NCI-H524 treated with DMSO at 0.1 percent for 48 hours (cell line): ENCODE measurements around the gene TFF1.

ENCODE experiments used
- DNase-seq: peaks from one replicate; lab custom pipeline; 2025; lab: John Stamatoyannopoulos, UW

Gene TFF1

DNA sequence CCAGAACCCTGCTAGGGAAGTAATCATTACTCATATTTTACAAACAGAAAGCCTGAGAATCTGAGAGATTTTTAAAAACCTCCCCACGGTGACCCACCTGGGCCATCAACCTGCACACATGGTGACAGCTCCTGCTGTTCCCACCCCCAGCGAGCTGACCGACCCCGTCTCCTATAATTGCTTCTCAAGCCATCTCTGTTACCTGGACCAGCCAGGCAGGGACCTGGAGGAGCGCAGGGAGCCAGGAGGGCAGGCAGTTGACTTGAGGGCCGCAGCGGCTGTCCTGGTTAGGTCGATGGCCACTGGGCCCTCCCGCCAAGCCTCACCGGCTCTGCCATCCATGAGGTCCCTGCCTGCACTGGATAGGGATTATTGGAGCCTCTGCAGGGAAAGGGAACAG, 23.2 kb downstream of the TFF1 start:
- no peak for DNase-seq

DNA sequence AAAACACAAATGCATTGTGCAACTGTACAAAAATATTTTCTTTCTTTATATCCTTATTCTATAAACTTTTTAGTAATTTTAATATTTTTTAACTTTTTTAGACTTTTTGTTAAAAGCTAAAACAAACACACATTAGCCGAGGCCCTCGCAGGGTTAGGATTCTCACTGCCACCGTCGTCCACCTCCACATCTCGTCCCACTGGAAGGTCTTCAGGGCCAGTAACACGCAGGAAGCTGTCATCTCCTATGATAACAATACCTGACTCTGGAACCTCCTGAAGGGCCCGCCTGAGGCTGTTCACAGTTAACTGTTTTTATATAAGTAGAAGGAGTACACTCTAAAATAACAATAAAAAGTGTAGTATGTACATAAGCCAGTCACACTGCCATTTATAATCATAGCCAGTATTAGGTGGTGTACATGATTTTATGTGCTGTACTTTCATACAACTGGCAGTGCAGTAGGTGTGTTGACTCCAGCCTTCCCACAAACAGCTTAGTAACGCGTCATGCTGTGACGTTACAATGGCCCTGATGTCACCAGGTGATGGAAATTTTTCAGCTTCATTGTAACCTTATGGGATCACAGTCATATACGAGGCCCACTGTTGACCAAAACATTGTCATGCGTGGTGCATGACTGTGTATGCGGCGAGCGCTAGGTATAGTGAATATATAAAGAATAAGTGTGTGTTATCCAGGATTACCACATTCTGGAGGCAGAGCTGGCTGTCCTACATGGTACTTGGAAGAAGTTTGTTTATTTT, 24.4 kb downstream of the TFF1 start:
- no peak for DNase-seq

DNA sequence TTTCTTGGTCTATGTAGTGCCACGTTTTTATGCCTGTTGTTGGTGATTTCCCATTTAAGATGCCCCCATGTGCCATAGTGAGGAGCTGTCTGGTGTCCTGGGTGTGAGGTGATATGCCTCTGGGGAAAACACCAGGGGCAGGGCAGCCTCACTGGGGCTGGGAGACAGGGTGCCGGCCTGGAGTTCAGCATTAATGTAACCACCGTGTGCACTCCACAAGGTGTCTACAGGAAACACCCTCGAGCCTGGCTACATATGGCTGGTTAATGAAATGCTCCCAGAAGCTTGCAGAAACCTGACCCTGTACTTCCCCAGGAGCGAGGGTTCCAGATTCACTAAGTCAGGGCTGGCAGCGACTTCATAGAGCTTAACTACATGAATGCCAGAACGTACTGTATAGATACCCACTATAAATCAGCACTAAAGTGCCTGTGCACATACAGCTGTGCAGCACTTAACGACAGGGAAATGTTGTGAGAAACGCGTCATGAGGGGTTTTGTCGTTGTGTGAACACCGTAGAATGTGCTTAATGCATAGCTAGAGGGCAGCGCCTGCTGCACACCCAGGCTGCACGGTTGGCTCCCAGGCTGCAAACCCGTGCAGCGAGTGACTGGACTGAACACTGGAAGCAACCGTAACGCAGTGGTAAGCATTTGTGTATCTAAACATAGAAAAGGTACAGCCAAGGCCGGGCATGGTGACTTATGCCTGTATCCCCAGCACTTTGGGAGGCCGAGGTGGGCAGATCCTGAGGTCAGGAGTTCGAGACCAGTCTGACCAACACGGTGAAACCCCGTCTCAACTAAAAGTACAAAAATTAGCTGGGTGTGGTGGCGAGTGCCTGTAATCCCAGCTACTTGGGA, 25.9 kb downstream of the TFF1 start:
- no peak for DNase-seq

DNA sequence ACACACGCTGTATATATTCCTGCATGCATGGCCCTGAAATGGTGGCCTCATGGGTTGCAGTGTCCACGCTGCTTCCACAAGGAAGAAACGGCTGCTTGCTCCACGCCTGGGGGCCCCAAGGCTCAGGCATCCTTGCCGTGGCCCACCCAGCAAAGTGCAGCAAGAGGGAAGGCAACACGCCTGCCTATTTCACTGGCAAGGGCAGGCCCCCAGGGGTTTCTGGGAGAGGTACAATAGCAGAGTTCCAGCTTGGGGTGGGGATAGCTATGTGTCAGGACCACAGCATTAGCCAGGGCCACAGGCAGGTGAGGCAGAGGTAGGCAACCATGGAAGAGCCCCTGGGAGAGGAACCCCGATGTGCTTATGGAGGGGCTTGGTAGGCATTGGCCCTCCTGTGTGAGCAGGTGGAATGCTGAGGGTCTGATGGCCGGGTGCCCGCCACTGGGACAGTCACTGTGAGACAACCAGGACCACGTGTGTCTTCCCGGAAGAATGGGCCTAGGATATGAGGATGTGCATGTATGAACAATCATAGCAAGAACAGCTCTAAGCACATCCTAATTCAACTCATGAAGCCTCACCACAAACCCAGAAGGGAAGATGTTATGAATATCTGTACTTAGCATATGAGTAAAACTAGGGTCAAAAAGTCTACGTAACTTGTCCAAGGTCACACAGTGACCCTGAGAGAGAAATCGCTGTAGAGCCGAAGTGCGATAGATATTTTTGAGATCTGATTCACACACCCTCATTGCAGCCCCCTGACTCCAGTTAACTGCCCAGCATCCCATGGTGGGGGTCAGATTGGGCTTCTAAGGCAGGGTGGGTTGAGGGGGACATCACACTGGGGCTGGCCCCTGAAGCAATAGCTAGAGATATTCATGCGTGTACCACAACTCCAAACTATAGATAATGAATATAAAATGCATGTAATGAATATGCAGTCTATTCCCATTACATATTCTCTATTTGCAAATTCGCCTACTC, 27.3 kb downstream of the TFF1 start:
- no peak for DNase-seq

DNA sequence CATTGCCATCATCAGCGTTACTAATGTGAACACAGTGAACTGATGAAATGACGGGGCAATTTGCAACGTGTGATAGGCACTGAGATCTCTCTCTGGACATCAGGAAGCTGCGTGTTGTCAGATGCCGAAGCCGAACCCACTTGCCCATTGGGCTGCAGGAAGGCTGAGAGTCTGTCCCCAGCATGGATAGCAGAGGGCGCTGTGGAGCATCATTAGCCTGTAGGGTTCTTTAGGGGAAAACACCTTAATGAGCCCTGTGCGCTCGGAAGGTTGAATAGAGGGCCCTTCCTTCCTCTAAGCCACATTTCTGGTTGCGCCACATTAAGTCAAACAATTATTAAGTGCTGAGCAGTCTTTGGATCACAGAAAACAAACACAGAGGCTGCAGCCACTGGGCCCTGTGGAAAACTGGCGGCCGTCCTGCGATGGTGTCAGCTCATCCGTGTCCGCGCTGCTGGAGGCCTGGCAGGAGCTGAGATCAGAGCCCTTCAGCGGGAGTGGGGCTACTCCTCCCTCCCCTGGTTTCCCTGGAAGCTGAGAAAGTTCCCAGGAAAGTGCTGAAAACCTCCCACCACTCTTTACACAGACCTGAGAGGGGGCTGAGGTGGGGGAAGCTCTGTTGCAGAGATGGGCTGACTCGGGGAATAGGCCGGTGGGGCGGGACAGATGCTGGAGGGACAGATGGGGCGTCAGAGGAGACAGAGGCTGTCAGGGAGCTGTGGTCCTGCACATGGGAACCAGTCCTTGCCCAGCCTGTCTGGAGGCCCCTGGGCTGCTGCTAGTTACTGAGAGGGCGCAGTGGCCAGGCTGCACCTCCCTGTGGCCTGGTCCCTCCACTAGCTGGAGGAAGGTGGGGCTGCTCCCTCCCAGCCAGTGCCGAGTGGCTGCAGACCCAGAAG, 28.3 kb downstream of the TFF1 start:
- peak; percentile 24 for DNase-seq

DNA sequence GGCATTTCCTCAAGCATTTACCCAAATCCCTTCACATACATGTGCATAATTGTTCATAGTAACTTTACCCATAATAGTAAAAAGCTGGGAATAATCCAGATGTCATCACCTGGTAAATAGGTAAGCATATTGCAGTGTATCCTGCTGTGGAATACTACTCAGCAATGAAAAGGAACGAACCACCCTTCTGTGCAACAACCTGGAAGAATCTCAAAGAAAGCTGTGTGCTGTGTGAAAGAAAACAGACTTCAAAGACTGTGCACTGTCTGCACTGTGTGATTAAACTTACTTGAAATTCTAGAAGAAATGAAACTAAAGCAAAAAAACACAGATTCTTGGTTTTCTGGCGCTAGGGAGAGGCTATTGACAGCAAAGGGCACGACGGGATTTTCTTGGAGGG, 29.1 kb downstream of the TFF1 start:
- DNase-seq = no peak

DNA sequence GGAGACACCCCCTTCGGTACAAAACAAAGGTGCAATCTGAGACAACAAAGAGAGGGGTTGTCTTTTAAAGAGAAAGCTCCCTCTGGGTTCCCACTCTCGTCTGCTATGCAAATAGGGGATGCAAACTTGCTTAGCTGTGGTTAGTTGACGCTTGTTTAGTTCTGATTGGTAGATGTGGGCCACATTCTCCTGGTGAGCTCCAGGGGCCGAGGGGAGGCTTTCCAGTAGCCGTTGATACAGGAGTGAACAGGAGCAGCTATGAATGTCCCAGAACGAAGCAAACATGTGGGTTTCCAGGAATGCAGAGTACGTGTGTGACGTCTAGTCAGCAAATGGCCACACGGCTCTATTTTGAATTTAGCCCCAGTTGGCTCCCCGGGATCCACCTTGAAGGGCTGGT, 30.3 kb downstream of the TFF1 start:
- no peak for DNase-seq

DNA sequence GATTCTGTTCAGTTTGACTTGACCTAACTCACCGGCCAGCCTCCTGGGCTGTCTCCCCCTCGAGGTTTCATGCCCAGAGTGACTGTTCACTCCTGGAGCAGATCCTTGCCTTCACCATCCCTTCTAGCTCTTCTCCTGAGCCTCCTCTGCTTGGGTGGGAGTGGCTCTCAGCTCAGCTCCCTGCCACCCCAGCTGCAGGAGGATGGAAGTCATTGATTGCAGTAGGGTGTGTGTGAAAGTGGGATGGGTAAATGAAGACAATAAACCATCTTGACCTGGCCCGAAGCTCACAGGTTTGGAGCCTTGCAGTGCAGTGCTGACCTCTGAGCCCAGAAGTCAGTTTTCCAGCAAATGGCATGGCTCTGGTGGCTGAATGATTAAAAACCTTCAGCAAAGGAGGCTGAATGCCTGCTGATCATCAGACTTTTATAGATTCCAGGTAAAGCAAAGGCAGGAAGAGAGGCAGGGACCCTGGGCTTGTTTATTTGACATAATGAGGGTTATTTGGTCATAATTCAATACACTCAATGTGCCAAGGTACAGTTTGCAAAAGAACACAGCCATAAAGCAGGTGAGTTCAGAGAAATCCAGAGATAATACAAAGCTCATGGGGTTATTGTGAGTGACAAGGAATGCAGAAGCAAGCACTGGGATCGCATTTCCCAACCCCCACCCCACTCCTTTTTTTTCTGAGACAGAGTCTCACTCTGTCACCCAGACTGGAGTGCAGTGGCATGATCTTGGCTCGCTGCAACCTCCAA, 33.6 kb downstream of the TFF1 start:
- DNase-seq = no peak

DNA sequence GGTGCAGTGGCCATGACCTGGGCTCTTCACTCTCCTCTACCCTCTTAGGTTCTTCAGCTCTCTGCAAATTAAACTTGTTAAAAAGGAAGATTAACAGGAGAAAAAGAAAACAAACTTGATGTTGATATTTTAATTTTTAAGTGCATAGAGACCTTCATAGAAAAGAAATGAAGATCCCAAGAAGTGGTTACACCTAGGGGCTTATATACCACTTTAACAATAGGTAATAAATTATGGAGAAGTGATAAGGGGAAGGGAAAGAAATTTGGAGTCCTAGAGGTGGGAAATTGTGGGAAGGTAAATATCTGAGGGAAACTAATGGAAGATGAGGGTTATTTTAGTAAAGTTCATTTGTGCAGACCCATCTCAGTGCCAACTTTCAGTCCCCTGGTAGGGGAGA, 34.7 kb downstream of the TFF1 start:
- DNase-seq = no peak

DNA sequence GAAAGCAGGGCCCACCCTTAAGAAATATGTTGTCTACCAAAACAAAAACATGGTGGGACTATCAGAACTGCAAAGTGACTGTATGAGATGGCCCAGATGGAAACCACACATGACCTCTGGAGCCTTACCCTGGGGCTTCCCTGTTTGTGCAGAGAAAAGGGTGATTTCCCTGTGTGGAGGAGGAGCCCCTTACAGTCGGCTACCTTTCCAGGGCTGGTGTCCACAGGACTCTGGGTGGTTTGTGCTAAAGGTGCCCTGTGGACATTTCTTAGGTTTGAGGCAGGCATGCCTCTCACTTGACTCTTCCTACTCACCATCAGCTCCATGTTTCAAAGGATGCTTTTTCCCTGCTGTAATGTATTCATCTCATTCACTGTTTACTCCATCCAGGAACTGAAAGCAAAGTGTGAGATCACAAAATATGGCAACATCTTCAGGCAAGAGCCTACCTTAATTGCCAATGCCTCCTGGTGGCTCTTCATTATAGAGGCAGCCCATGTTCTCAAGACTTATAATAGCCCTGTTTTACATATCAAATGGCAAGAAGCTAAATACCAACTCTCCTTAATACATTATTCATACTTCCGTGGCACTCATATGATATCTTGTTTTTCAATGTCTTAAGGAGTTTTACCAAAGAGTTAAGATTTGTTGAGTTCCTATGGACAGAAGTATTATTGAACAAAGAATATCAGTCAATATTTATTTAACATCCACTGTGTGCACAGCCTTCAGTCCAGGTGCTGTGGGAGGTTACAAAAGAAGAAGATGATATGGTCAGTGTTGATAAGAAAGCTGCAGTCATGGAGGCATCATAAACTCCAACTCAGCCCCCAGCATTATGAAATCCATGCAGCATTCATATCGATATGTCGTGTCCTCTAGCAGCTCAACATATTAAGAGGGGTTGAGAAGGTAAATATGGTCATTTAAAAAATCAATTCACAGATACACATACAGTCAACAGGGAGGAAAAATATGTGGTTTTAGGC, 35.7 kb downstream of the TFF1 start:
- DNase-seq = no peak

DNA sequence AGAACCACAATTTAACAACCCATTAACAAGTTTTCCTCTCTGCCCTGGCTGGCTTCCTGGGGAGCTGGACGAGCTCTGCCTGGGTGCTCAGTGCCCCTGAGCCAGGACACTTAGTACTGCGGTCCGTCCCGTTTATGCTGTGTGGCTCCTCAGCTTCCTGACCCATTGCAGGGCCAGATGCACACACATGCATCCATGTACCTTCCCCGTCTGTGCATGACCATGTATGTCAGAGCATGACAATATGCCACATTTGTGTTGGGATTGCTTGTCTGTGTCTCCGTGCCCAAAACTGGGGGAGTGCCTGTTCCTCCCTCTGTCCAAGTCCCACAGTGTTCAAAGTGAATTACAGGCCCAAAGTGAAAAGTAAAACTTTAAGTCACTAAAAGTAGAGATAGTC, 41.4 kb downstream of the TFF1 start:
- DNase-seq = no peak

DNA sequence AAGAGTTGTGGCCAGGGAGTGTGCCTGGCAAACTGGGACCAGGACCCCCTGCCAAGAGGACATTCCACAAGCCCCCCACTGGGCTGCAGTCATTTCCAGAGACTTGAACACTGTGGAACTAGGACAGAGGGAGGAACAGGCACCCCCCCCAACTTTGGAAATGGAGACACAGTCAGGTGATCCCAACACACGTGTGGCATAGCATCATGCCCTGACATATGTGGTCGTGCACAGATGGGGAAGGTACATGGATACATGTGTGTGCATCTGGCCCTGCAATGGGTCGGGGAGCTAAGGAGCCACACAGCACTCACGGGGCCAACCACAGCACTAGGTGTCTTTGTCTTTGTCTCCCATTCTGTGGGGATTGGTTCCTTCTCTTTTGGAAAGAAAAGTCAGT, 44.5 kb downstream of the TFF1 start:
- DNase-seq = no peak

DNA sequence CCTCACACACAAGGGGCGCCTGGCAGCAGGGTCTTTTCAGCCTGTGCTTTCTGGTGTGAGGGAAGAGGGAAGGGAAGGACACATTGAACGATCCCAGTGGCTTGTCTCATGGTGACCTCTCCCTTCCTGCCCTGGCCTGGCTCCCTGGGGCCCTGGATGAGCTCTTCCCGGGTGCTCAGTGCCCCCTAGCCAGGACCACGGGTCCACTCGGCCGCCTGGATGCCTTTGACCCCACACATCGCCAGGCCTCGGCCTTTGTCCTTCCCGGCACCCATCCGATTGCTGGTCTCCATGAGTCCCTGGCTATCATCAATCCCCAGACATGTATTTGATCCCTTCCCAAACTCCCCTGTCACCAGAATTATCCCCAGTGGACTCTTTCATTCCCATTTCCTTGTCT, 45.1 kb downstream of the TFF1 start:
- DNase-seq = no peak

DNA sequence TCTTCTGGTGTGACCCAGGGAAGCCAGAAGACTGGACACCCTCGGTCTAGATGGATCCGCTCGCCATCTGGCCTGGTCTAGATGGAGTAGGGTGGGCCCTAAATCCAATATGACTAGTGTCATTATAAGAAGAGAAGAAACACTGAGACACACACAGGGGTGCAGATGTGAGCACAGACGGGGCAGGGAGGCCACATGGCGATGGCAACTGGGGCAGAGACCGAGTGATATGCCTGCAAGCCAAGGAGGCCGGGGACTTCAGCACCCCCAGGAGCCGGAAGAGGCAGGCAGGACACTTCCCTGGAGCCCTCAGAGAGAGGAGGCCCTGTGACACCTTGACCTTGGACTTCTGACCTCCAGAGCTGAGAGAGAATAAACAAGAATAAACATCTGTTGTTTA, 45.5 kb downstream of the TFF1 start:
- no peak for DNase-seq

DNA sequence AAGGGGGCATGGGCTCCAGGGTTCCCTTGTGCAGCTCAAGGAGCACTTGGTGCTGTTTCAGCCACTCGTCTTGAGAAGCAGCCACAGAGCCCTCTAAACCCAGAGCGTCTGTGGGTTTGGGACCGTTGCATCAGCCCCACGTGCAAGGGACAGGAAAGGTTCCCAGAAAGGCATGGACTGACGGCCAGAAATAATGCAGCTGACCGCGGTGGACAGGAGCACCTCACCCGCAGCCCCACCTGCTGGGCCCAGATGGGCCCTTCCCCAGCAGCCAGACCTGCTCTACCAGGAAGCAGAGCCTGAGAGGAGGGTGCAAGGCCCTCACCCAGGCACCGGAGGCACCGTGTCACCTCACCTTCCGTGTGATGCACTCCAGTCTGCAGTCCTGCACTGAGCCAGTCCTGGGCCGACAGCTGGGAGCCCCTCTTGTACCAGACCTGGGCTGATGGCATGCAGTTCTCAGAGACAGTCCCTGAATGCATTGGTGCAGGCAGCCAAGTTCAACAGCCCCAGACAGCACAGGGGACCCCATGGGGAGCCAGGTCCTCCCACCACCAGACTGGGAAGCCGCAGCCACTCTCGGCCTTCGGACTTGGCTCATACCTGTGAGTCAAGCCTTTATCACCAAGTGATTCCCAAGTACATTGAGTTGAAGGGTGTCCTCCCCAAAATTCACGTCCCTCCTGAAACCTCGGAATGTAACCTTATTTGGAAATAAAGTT, 46.3 kb downstream of the TFF1 start:
- no peak for DNase-seq

DNA sequence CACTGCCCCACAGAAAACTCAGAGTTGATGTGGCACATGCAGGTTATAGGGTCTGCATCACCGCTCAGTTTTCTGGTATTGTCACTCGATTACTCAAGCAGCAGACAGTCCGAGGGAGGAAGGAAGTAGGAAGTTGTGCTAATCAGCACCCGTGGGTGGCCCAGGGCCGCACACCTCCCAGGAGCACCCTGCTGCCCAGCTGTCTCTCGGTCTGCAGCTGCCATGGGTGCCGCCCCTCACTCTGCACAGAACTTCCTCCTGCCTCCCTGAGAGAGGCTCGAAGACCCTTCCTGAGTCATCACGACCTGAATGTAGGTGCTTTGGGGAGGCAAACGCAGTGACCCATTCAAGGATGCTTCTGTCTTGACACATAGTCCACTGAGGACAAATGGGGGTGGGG, 47.0 kb downstream of the TFF1 start:
- no peak for DNase-seq

DNA sequence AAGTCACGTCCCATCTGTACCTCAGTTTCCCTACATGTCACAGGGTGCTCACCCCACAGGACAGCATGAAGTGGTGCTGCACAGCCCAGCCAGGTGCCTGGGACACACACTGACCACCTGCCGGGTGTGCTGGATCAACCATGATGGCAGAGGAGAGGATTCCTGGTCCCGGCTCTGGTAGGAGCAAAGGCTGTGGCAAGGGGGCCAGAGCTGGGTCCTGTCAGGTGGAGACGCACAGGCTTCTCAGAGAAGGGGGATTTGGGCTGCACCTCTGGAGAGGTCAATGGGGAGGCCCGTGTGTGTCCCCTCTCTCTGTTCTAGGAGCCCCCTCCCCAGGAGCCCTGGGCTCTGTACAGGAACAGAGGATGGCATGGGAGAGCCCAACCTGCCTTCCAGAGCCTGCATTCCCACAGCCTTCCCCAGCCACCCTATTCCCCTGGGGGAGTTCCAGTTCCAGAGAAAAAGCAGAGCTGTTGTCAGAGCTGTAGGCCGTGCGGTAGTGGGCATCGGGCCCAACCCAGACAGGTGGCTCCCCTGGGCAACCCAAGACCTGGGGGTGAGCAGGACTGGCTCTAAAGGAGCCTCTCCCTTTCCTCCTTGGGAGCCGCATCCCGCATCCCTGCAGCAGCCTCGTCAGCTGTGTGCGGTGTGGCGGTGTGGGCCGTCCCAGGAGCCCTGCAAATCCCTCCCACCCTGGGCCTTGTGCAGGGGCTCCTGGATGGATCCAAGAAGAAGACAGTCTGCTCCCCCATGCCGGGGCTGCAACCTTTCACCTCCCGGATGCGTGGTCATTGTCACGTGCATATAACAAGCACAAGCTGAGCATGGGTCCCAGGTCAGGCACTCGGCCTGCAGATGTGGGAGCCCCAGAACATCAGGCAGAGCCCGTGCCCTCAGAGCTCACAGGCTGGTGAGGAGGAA, 48.2 kb downstream of the TFF1 start:
- DNase-seq = no peak
